H1 (cell line): ENCODE data around the gene ZBP1. TPM values are rescaled to one million over a fixed set of nuclear protein-coding genes. Genes with fewer than 3 reads are reported as not detected.

Experiments used
- CTCF ChIA-PET: fragments of 300-600 bp; sonication (Branson Sonifier 250); formaldehyde crosslinking; loops from one replicate; lab custom pipeline; 2021; ENCODE audit not compliant: partially characterized antibody; lab: Charles Lee
- POLR2A ChIA-PET: fragments of 300-600 bp; sonication (Branson Sonifier 250); formaldehyde crosslinking; loops from one replicate; lab custom pipeline; 2021; ENCODE audit warnings: inconsistent platforms; ENCODE audit not compliant: partially characterized antibody; lab: Charles Lee
- DNase-seq, 2 experiments: peaks; one replicate each; pipeline versions ENCODE4 v3.0.0 to v3.0.0-alpha.2; 2010 to 2022; ENCODE audit warnings: low spot score in 2 of 2, low read depth in 1 of 2, mixed read lengths in 1 of 2
- FAIRE-seq: peaks from 2 replicates; lab custom pipeline; 2011; peaks lifted over from hg19 to GRCh38; lab: Jason Lieb, UNC
- H2AFZ ChIP-seq: 2 replicates; pipeline ENCODE4 v1.8.1; 2012; ENCODE audit warnings: low read length, inconsistent platforms
- H2AK5ac ChIP-seq: 2 replicates; pipeline ENCODE4 v1.6.1; 2013; ENCODE audit warnings: low read depth, low read length
- H2BK120ac ChIP-seq: replicated peaks from 2 replicates; pipeline ENCODE3; 2013; ENCODE audit warnings: low read depth, low read length, inconsistent platforms
- H2BK12ac ChIP-seq: 2 replicates; pipeline ENCODE4 v1.6.1; 2013; ENCODE audit warnings: low read depth, low read length
- H2BK15ac ChIP-seq: 2 replicates; pipeline ENCODE4 v1.6.1; 2013; ENCODE audit warnings: low read length
- H2BK20ac ChIP-seq: 2 replicates; pipeline ENCODE4 v1.6.1; 2013; ENCODE audit warnings: low read length
- H2BK5ac ChIP-seq: 2 replicates; pipeline ENCODE4 v1.6.1; 2013; ENCODE audit warnings: low read depth, low read length
- H3K14ac ChIP-seq: 2 replicates; pipeline ENCODE4 v1.6.1; 2013; ENCODE audit warnings: inconsistent platforms; ENCODE audit not compliant: insufficient read length
- H3K18ac ChIP-seq: 2 replicates; pipeline ENCODE4 v1.6.1; 2013; ENCODE audit warnings: low read length; ENCODE audit errors: extremely low read depth
- H3K23ac ChIP-seq: 2 replicates; pipeline ENCODE4 v1.6.1; 2013; ENCODE audit warnings: inconsistent platforms; ENCODE audit not compliant: insufficient read length
- H3K23me2 ChIP-seq: 2 replicates; pipeline ENCODE4 v1.6.1; 2013; ENCODE audit warnings: low read depth, low read length
- H3K27ac ChIP-seq: 2 replicates; pipeline ENCODE4 v1.6.1; 2011; ENCODE audit warnings: low read depth, low read length, inconsistent platforms
- H3K27me3 ChIP-seq, 4 experiments: replicated peaks in 1 of 4; 1 replicate in 1 of 4; 2 replicates in 3 of 4; pipeline versions ENCODE4 v1.6.1 to v1.8.1; 2011 to 2013; ENCODE audit warnings: low read length in 3 of 4, mild to moderate bottlenecking in 3 of 4, inconsistent platforms in 2 of 4, mixed read lengths in 2 of 4, moderate library complexity in 1 of 4; ENCODE audit not compliant: control insufficient read depth in 3 of 4, insufficient read depth in 3 of 4; ENCODE audit errors: extremely low read depth in 1 of 4
- H3K36me3 ChIP-seq, 4 experiments: 2 replicates each; pipeline versions ENCODE4 v1.6.1 to v1.8.1; 2011 to 2013; ENCODE audit warnings: mild to moderate bottlenecking in 4 of 4, low read length in 3 of 4, moderate library complexity in 2 of 4, control low read depth in 1 of 4, inconsistent platforms in 1 of 4; ENCODE audit not compliant: insufficient read depth in 4 of 4, control insufficient read depth in 2 of 4
- H3K4ac ChIP-seq: replicated peaks from 2 replicates; pipeline ENCODE3; 2013; ENCODE audit warnings: low read length, low read depth, mixed read lengths, inconsistent platforms; ENCODE audit not compliant: insufficient read length
- H3K4me1 ChIP-seq, 4 experiments: replicated peaks in 1 of 4; 1 replicate in 1 of 4; 2 replicates in 3 of 4; pipeline versions ENCODE4 v1.6.1 to v1.8.1; 2011 to 2013; ENCODE audit warnings: low read length in 3 of 4, inconsistent platforms in 2 of 4, mixed read lengths in 1 of 4; ENCODE audit not compliant: insufficient read depth in 4 of 4, control insufficient read depth in 3 of 4
- H3K4me2 ChIP-seq, 2 experiments: 2 replicates each; pipeline versions ENCODE4 v1.6.1 to v1.8.1; 2011 to 2013; ENCODE audit warnings: low read depth in 2 of 2, low read length in 2 of 2, control low read depth in 1 of 2, inconsistent platforms in 1 of 2, mild to moderate bottlenecking in 1 of 2; ENCODE audit not compliant: insufficient read depth in 1 of 2
- H3K4me3 ChIP-seq, 4 experiments: fragments of 200-600, 300-600 bp in 1 of 4; sonication (generic), shearing (Covaris generic), sonication (Bioruptor Twin) in 1 of 4; 2 replicates each; pipeline versions ENCODE4 v1.5.1 to v1.8.1; 2011 to 2016; ENCODE audit warnings: low read length in 4 of 4, low read depth in 3 of 4, control low read depth in 2 of 4, inconsistent platforms in 2 of 4, mild to moderate bottlenecking in 2 of 4, mixed read lengths in 1 of 4, moderate library complexity in 1 of 4; ENCODE audit not compliant: insufficient read depth in 2 of 4; ENCODE audit errors: extremely low read depth in 1 of 4
- H3K56ac ChIP-seq: replicated peaks from 2 replicates; pipeline ENCODE3; 2013; ENCODE audit warnings: low read depth, mild to moderate bottlenecking, mixed read lengths, low read length, inconsistent platforms; ENCODE audit not compliant: insufficient read length
- H3K79me1 ChIP-seq: 2 replicates; pipeline ENCODE4 v1.6.1; 2013; ENCODE audit warnings: low read depth, low read length, control low read depth
- H3K79me2 ChIP-seq, 2 experiments: 2 replicates each; pipeline versions ENCODE4 v1.6.1 to v1.8.1; 2012 to 2013; ENCODE audit warnings: low read length in 2 of 2, mild to moderate bottlenecking in 2 of 2, inconsistent platforms in 1 of 2; ENCODE audit not compliant: insufficient read depth in 2 of 2, control insufficient read depth in 1 of 2
- H3K9ac ChIP-seq, 4 experiments: replicated peaks in 1 of 4; 1 replicate in 1 of 4; 2 replicates in 3 of 4; pipeline versions ENCODE4 v1.6.1 to v1.8.1; 2011 to 2013; ENCODE audit warnings: low read depth in 3 of 4, low read length in 3 of 4, control low read depth in 2 of 4, mild to moderate bottlenecking in 2 of 4, moderate library complexity in 2 of 4, inconsistent platforms in 1 of 4; ENCODE audit errors: extremely low read depth in 1 of 4
- H3K9me3 ChIP-seq, 2 experiments: 2 replicates each; pipeline versions ENCODE4 v1.6.1 to v1.8.1; 2012 to 2013; ENCODE audit warnings: mild to moderate bottlenecking in 2 of 2, moderate library complexity in 2 of 2, control low read depth in 1 of 2, inconsistent platforms in 1 of 2, low read depth in 1 of 2, low read length in 1 of 2, mixed read lengths in 1 of 2; ENCODE audit not compliant: insufficient read depth in 2 of 2
- H4K20me1 ChIP-seq, 2 experiments: replicated peaks in 1 of 2; 2 replicates each; pipeline versions ENCODE3 to v1.8.1; 2011 to 2013; ENCODE audit warnings: inconsistent platforms in 2 of 2, low read length in 2 of 2, mild to moderate bottlenecking in 1 of 2; ENCODE audit not compliant: insufficient read depth in 2 of 2, control insufficient read depth in 1 of 2
- H4K5ac ChIP-seq: 2 replicates; pipeline ENCODE4 v1.6.1; 2013; ENCODE audit warnings: low read length, low read depth, mixed read lengths, inconsistent platforms; ENCODE audit not compliant: insufficient read length
- H4K8ac ChIP-seq: 2 replicates; pipeline ENCODE4 v1.8.0; 2013; ENCODE audit warnings: mild to moderate bottlenecking, moderate library complexity, low read length, inconsistent platforms; ENCODE audit not compliant: insufficient read depth; ENCODE audit errors: extremely low read depth
- H4K91ac ChIP-seq: replicated peaks from 2 replicates; pipeline ENCODE3; 2013; ENCODE audit warnings: low read length, mixed read lengths, inconsistent platforms; ENCODE audit not compliant: insufficient read length
- WGBS, 2 experiments: shearing (Covaris generic) in 1 of 2; methylation state at CpG; one replicate each; pipeline versions ENCODE4 v1.1.6 to v1.1.7; 2013 to 2015; ENCODE audit warnings: low lambda C conversion rate in 2 of 2, mixed read lengths in 2 of 2, inconsistent platforms in 1 of 2, low coverage in 1 of 2, missing lambda C conversion rate in 1 of 2; ENCODE audit not compliant: insufficient replicate concordance in 2 of 2, insufficient coverage in 1 of 2, insufficient read length in 1 of 2; ENCODE audit errors: extremely low coverage in 1 of 2, missing lambda C conversion rate in 1 of 2; 5-methylcytosine and 5-hydroxymethylcytosine counted together
- polyA plus RNA-seq, 7 experiments: library from polyadenylated mRNA; depleted of rRNA in 3 of 7; stranded (reverse) in 5 of 7; unstranded in 2 of 7; fragments of >200 nt in 5 of 7; fragments of 200-250 nt in 2 of 7; gene quantifications; 1 replicate in 5 of 7; 2 replicates in 1 of 7; 4 replicates in 1 of 7; pipeline versions ENCODE4 v1.2.1 to v1.2.3, GENCODE V29; 2011 to 2013; ENCODE audit warnings: missing spikeins in 2 of 7, mixed read lengths in 2 of 7
- total RNA-seq: library from RNA; stranded (reverse); fragmentation: NEBNext Ultra II Directional; extraction: Animal tissue kit (Norgen Biotek cat#: 25700); gene quantifications from 2 replicates; pipeline ENCODE4 v1.2.1, GENCODE V29; 2021
- TF ChIP-seq, protein P1 (sequence below), 3 experiments: IDR thresholded peaks; 1 replicate in 2 of 3; 2 replicates in 1 of 3; pipeline versions ENCODE4 v1.5.1 to v1.6.1; 2011; ENCODE audit warnings: low read length in 3 of 3, mild to moderate bottlenecking in 3 of 3, inconsistent platforms in 2 of 3, low read depth in 1 of 3, moderate library complexity in 1 of 3; ENCODE audit not compliant: insufficient read depth in 1 of 3; ENCODE audit errors: control extremely low read depth in 1 of 3

The ZBP1 gene
- total and polyA plus RNA-seq, 2 of the 8 experiments (the other 6 are each of a cell fraction or from before 2014, with no cell fraction given) = not detected

DNA sequence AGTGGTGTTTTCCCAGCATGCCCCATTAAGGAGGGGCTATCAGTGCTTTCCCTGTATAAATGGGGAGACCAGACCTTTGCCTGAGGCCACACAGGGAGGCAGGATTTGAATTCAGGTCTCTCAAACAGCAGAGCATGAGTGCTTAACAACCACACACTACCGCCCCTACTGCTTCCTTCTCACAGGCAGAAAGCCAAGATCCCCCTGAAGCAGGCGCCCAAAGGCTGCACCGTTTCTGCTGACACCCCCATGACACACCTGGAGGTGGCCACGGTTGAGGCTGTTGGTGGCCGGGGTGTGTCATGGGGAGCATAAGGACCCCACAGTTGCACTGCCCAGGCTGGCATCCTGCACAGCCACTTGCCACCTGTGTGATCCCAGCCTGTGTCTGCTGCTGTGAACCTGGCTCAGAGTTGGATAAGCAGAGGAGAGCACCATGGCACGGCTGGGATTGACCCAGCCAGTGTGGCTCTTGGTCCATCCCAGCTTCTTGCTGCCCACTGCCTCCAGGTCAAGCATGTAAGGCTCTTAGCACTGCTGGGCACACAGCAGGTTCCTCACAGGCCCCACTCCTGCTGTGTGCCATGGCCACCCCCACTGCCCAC is 31.0 kb downstream of the ZBP1 start:
- Histone ChIP-seq H3K36me3 (no peaks in the 10 kb centered on the region), H3K79me2 (no peaks in the 10 kb centered on the region), H3K4me2 (no peak overlapping the region), H3K56ac (no peak overlapping the region), H2BK120ac (no peak overlapping the region), H3K27ac (no peak overlapping the region), H4K20me1 (no peaks in the 10 kb centered on the region), H3K4me3 (no peak overlapping the region), H4K91ac (no peak overlapping the region), H2BK5ac (peak overlapping the region; percentile 35; the same call in 1 of the 2 replicates), H3K4ac (no peak overlapping the region), H2AK5ac (0 out of 2 replicates have a peak overlapping the region, but pooled peaks have one; percentile 6), H3K18ac (no peak overlapping the region), H3K14ac (no peak overlapping the region), H3K23me2 (no peaks in the 10 kb centered on the region; the same call in 1 of the 2 replicates), H2AFZ (no peak overlapping the region), H4K8ac (peak overlapping the region; percentile 71; the same call in 1 of the 2 replicates), H3K79me1 (no peaks in the 10 kb centered on the region), H2BK15ac (no peak overlapping the region), H3K23ac (no peak overlapping the region), H3K9ac (no peak overlapping the region), H4K5ac (no peak overlapping the region), H3K9me3 (no peaks in the 10 kb centered on the region), H2BK12ac (0 out of 2 replicates have a peak overlapping the region, but pooled peaks have one; percentile 27), H2BK20ac (no peak overlapping the region), H3K27me3 (no peaks in the 10 kb centered on the region), H3K4me1 (peaks cover 0 to 2% (median 0%) of the 10 kb centered on the region in 4 experiments; a peak in 1 of 7 replicates)
- 95% methylated on average over 6 of the region's 6 CpGs; no CpG with 5 or more reads in 1 of the 2 experiments for WGBS, 2 experiments
- no peak for FAIRE-seq
- ChIA-PET CTCF (interaction anchor here (0.6 to 10.7 kb wide), 8 partner anchors 14 to 76 kb away, joined by 3 to 194 read pairs (median 4); no protein-coding TSS in a partner anchor), POLR2A (no interaction called here)
- TF ChIP-seq, protein P1, sequence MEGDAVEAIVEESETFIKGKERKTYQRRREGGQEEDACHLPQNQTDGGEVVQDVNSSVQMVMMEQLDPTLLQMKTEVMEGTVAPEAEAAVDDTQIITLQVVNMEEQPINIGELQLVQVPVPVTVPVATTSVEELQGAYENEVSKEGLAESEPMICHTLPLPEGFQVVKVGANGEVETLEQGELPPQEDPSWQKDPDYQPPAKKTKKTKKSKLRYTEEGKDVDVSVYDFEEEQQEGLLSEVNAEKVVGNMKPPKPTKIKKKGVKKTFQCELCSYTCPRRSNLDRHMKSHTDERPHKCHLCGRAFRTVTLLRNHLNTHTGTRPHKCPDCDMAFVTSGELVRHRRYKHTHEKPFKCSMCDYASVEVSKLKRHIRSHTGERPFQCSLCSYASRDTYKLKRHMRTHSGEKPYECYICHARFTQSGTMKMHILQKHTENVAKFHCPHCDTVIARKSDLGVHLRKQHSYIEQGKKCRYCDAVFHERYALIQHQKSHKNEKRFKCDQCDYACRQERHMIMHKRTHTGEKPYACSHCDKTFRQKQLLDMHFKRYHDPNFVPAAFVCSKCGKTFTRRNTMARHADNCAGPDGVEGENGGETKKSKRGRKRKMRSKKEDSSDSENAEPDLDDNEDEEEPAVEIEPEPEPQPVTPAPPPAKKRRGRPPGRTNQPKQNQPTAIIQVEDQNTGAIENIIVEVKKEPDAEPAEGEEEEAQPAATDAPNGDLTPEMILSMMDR (IDR thresholded peaks at IDR 0.05; ENCODE audit: control extremely low read depth in 1 of 3, insufficient read depth in 1 of 3, low read depth in 1 of 3, low read length in 3 of 3) = no peak
- no peak for DNase-seq
